PC-9 (cell line): ENCODE data around the gene CDH26.

ENCODE experiments used
- EZH2 ChIP-seq: fragments of 200-600 bp; sonication (generic); IDR thresholded peaks from 2 replicates; pipeline ENCODE4 v1.8.0; 2017; ENCODE audit warnings: antibody characterized with exemption, low read depth
- TF ChIP-seq, protein P1 (sequence below): fragments of 200-600 bp; sonication (generic); conservative IDR thresholded peaks from 2 replicates; pipeline ENCODE4 v1.6.1; 2017; ENCODE audit warnings: mixed run types, antibody characterized with exemption, mild to moderate bottlenecking, moderate library complexity

DNA sequence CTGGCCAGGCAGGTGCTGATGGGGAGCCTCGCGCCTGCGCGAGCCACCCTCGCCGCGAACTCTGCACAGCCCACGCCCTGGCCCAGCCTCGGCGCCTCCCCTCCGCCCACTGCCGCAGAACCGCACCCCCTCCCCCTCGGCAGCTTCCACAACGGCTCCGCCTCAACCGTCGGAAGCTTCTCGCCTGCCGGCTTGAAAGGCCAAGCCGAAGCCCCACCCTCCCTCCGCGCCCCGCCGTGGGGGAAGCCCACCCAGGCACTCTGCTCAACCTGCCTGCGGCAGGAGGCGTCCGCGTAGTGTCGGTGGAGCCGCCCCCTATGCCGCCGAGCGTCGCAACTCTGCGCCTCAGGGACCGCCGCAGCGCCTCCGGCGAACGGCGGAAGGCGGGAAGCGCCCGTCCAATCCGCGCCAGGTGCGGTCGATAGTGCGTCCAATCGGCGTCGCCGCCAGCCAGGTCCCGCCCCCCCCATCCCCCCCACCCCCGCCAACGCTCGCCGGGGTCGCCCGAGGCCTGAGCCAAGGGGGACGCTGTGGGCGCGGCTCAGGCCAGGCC lies 24.9 kb upstream of the CDH26 start, which contains the start of gene SYCP2:
- TF ChIP-seq, protein P1, sequence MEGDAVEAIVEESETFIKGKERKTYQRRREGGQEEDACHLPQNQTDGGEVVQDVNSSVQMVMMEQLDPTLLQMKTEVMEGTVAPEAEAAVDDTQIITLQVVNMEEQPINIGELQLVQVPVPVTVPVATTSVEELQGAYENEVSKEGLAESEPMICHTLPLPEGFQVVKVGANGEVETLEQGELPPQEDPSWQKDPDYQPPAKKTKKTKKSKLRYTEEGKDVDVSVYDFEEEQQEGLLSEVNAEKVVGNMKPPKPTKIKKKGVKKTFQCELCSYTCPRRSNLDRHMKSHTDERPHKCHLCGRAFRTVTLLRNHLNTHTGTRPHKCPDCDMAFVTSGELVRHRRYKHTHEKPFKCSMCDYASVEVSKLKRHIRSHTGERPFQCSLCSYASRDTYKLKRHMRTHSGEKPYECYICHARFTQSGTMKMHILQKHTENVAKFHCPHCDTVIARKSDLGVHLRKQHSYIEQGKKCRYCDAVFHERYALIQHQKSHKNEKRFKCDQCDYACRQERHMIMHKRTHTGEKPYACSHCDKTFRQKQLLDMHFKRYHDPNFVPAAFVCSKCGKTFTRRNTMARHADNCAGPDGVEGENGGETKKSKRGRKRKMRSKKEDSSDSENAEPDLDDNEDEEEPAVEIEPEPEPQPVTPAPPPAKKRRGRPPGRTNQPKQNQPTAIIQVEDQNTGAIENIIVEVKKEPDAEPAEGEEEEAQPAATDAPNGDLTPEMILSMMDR = no peak
- TF ChIP-seq EZH2 = no peak
